ENCODE data around the gene OGFR. TPM values are rescaled to one million over a fixed set of nuclear protein-coding genes. Genes with fewer than 3 reads are reported as not detected.
"Not testable (repeated sequence)": the region's sequence is repeated elsewhere in the genome, so short reads cannot be mapped to it uniquely, and the experiment has no call there.

Gene OGFR
- total RNA-seq, 1 donor from 2014 or later: 56.4 TPM

DNA sequence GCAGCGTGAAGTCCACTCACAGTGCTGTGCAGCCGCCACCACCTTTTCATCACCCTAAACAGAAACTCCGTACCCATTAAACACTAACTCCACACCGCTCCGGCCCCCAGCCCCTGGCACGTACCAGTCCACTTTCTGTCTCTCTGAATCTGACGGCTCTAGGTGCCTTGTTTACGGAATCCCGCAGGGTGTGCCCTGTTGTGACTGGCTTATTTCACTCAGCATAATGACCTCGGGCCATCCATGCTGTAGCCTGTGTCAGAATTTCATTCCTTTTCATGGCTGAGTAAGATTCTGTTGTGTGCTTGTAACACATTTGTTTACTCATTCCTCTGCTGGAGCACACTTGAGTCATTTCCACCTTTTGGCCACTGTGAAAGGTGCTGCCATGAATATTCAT, 39.0 kb downstream of the OGFR start:
- peaks cover 2% of the 10 kb centered on the region for H3K36me3 Mint-ChIP-seq (ENCODE audit: low read depth)
- H3K4me3 Mint-ChIP-seq: no peak overlapping the region
- no peak for DNase-seq (ENCODE audit: low spot score)
- no peak overlapping the region for H3K27ac Mint-ChIP-seq
- H3K9me3 Mint-ChIP-seq: no peaks in the 10 kb centered on the region
- no peaks in the 10 kb centered on the region for H3K27me3 Mint-ChIP-seq (ENCODE audit: insufficient read depth)
- intact Hi-C loops (cut with micrococcal nuclease): no loop called here
- no peaks in the 10 kb centered on the region for H3K4me1 Mint-ChIP-seq (ENCODE audit: low read depth)

- DNase-seq (ENCODE audit: low spot score): no peak
- Mint-ChIP-seq H3K27ac (no peak overlapping the region), H3K4me3 (no peak overlapping the region), H3K36me3 (ENCODE audit: low read depth) (peaks cover 2% of the 10 kb centered on the region), H3K27me3 (ENCODE audit: insufficient read depth) (no peaks in the 10 kb centered on the region), H3K4me1 (ENCODE audit: low read depth) (no peaks in the 10 kb centered on the region), H3K9me3 (no peaks in the 10 kb centered on the region)
- intact Hi-C loops (cut with micrococcal nuclease): no loop called here
Measured at GRCh38 chr20:62844182-62844581, 39.5 kb downstream of the OGFR start.

- H3K9me3 Mint-ChIP-seq: no peaks in the 10 kb centered on the region
- intact Hi-C loops (cut with micrococcal nuclease): no loop called here
- H3K27me3 Mint-ChIP-seq (ENCODE audit: insufficient read depth): no peaks in the 10 kb centered on the region
- DNase-seq (ENCODE audit: low spot score): no peak
- H3K27ac Mint-ChIP-seq: no peak overlapping the region
- no peaks in the 10 kb centered on the region for H3K4me1 Mint-ChIP-seq (ENCODE audit: low read depth)
- peaks cover 2% of the 10 kb centered on the region for H3K36me3 Mint-ChIP-seq (ENCODE audit: low read depth)
- no peak overlapping the region for H3K4me3 Mint-ChIP-seq
Measured at GRCh38 chr20:62845416-62846160, 41.0 kb downstream of the OGFR start.

DNA sequence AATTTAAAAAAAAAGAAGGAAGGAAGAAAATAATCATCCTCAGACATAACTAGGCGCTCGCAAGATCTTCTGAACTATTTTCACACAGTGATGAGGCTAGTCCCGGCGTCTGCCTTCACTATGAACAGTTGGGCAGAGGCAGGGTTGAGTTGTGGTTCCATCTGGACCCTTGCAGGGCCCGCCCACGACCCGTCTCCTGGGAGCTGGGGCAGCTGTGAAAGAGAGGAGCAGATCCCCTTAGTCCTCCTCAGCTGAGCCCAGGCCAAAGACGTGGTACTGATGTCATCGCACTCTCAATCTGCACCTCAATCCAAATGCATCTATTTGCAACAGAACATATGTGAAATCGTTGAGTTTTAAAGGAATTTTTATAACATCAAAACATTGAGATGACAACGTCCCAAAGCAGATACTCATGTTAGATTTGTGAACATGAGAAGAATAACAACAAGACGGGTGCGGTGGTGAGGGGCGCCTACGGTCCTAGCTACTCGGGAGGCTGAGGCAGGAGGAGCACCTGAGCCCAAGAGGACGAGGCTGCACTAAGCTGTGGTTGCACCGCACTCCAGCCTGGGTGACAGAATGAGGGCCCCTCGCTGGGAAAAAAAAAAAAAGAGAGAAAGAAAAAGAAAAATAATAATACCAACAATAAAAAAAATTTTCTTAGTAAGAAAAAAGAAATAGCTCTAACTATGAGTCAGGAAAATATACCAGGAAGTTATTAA, 41.7 kb downstream of the OGFR start:
- H3K27ac Mint-ChIP-seq: no peak overlapping the region
- DNase-seq (ENCODE audit: low spot score): no peak
- H3K36me3 Mint-ChIP-seq (ENCODE audit: low read depth): peaks cover 2% of the 10 kb centered on the region
- intact Hi-C loops (cut with micrococcal nuclease): no loop called here
- H3K4me3 Mint-ChIP-seq: no peak overlapping the region
- peaks cover under 1% of the 10 kb centered on the region for H3K4me1 Mint-ChIP-seq (ENCODE audit: low read depth)
- H3K27me3 Mint-ChIP-seq (ENCODE audit: insufficient read depth): no peaks in the 10 kb centered on the region
- H3K9me3 Mint-ChIP-seq: no peaks in the 10 kb centered on the region

DNA sequence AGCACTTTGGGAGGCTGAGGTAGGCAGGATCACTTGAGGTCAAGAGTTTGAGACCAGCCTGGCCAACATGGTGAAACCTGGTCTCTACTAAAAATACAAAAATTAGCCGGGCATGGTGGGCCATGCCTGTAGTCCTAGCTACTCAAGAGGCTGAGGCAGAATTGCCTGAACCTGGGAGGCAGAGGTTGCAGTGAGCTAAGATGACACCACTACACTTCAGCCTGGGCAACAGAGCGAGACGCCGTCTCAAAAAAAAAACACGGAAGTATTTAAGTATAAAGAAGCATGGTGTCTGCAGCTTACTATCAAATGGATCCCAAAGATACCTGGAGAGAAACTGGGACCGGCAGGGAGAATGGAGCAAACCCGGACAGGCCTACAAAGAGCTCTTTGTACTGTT, 44.3 kb downstream of the OGFR start:
- H3K9me3 Mint-ChIP-seq; H3K27me3 Mint-ChIP-seq (ENCODE audit: insufficient read depth); DNase-seq (ENCODE audit: low spot score); H3K4me3 Mint-ChIP-seq; intact Hi-C loops (cut with micrococcal nuclease); H3K27ac Mint-ChIP-seq; H3K4me1 Mint-ChIP-seq (ENCODE audit: low read depth); H3K36me3 Mint-ChIP-seq (ENCODE audit: low read depth): not testable (repeated sequence)

DNA sequence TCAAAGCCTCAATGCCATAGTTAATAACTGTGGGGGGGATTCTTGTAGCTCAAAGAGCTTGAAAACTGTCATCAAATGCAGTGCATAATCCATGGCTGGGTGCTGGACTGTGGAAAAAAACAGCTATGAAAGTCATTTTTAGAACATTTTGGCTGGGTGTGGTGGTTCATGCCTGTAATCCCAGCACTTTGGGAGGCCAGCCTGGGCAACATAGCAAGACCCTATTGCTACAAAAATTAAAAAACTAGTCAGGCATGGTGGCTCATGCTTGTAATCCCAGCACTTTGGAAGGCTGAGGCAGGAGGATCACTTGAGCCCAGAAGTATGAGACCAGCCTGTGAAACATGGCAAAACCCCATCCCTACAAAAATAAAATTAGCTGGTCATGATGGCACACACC, 44.8 kb downstream of the OGFR start:
- Mint-ChIP-seq H3K27me3 (ENCODE audit: insufficient read depth) (no peaks in the 10 kb centered on the region), H3K4me3 (no peak overlapping the region), H3K9me3 (no peaks in the 10 kb centered on the region)

GRCh38 chr20:62850333-62850974, 45.8 kb downstream of the OGFR start:
- H3K9me3 Mint-ChIP-seq: no peaks in the 10 kb centered on the region
- H3K27ac Mint-ChIP-seq: no peak overlapping the region
- H3K36me3 Mint-ChIP-seq (ENCODE audit: low read depth): peaks cover 11% of the 10 kb centered on the region
- no peak for DNase-seq (ENCODE audit: low spot score)
- intact Hi-C loops (cut with micrococcal nuclease): no loop called here
- H3K4me1 Mint-ChIP-seq (ENCODE audit: low read depth): peaks cover 4% of the 10 kb centered on the region
- H3K4me3 Mint-ChIP-seq: no peak overlapping the region
- no peaks in the 10 kb centered on the region for H3K27me3 Mint-ChIP-seq (ENCODE audit: insufficient read depth)

More for the DNA sequence above, 44.8 kb downstream of the OGFR start:
- intact Hi-C loops (cut with micrococcal nuclease): no loop called here
- Mint-ChIP-seq H3K36me3 (ENCODE audit: low read depth) (peaks cover 11% of the 10 kb centered on the region), H3K4me1 (ENCODE audit: low read depth) (peaks cover 4% of the 10 kb centered on the region), H3K27ac (no peak overlapping the region)
- DNase-seq (ENCODE audit: low spot score): no peak

DNA sequence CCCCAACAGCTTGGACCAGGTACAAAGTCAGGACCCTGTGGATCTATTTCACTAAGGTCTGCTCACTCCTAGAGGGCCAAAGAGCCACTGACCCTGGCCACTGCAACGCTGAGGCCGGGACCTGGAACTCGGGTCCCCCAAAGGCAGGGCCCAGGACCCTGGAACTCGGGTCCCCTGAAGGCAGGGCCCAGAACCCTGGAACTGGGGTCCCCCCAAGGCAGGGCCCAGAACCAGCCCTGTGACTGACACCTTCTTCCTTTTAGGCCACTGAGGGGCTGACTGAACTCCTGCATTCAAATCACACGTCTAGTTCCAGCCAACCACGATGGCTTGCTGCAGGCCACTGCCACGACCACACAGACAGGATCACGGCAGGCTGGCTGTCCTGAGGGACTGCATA, 47.6 kb downstream of the OGFR start:
- no peak for DNase-seq (ENCODE audit: low spot score)
- intact Hi-C loops (cut with micrococcal nuclease): no loop called here
- peaks cover 14% of the 10 kb centered on the region for H3K36me3 Mint-ChIP-seq (ENCODE audit: low read depth)
- no peaks in the 10 kb centered on the region for H3K27me3 Mint-ChIP-seq (ENCODE audit: insufficient read depth)
- no peaks in the 10 kb centered on the region for H3K9me3 Mint-ChIP-seq
- peaks cover 4% of the 10 kb centered on the region for H3K4me1 Mint-ChIP-seq (ENCODE audit: low read depth)
- no peak overlapping the region for H3K4me3 Mint-ChIP-seq
- H3K27ac Mint-ChIP-seq: no peak overlapping the region

DNA sequence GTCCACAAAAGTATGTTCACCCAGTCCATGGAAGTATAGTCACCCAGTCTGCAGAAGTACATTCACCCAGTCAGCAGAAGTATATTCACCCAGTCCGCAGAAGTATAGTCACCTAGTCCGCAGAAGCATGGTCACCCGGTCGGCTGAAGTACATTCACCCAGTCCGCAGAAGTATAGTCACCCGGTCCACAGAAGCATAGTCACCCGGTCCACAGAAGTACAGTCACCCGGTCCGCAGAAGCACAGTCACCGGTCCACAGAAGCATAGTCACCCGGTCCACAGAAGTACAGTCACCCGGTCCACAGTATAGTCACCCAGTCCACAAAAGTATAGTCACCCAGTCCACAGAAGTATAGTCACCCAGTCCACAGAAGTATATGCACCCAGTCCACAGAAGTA, 48.2 kb downstream of the OGFR start:
- intact Hi-C loops (cut with micrococcal nuclease): no loop called here
- Mint-ChIP-seq H3K27ac (no peak overlapping the region), H3K9me3 (no peaks in the 10 kb centered on the region), H3K4me1 (ENCODE audit: low read depth) (peaks cover 4% of the 10 kb centered on the region), H3K36me3 (ENCODE audit: low read depth) (peaks cover 17% of the 10 kb centered on the region), H3K4me3 (no peak overlapping the region), H3K27me3 (ENCODE audit: insufficient read depth) (no peaks in the 10 kb centered on the region)
- DNase-seq (ENCODE audit: low spot score): no peak

- peaks cover 20% of the 10 kb centered on the region for H3K36me3 Mint-ChIP-seq (ENCODE audit: low read depth)
- H3K4me1 Mint-ChIP-seq (ENCODE audit: low read depth); intact Hi-C loops (cut with micrococcal nuclease); H3K4me3 Mint-ChIP-seq; H3K27me3 Mint-ChIP-seq (ENCODE audit: insufficient read depth); DNase-seq (ENCODE audit: low spot score); H3K9me3 Mint-ChIP-seq; H3K27ac Mint-ChIP-seq: not testable (repeated sequence)
Measured at GRCh38 chr20:62853304-62853703, 48.7 kb downstream of the OGFR start.

DNA sequence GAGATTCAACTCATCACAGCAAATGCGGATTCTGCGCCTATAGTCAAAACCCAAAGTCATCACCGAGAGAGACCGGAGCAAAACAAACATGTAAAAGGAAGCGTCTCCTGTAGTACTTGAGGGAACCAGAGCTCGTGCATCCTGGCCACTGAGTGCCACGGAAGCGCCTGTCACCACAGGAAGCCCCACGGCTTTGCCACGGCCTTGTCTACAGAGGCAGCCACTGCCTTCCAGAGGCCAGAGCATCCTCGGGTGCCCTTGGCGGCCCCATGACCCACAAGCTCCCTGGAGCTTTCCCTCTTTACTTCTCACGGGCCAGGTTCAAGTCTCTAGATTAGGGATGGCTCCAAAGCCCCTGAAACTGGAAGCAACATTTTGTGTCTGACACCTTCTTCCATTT, 49.5 kb downstream of the OGFR start:
- Mint-ChIP-seq H3K9me3 (no peaks in the 10 kb centered on the region), H3K36me3 (ENCODE audit: low read depth) (peaks cover 20% of the 10 kb centered on the region), H3K27ac (no peak overlapping the region), H3K27me3 (ENCODE audit: insufficient read depth) (peaks cover 5% of the 10 kb centered on the region), H3K4me3 (no peak overlapping the region), H3K4me1 (ENCODE audit: low read depth) (peaks cover 4% of the 10 kb centered on the region)
- no peak for DNase-seq (ENCODE audit: low spot score)
- intact Hi-C loops (cut with micrococcal nuclease): no loop called here

- Mint-ChIP-seq H3K36me3 (ENCODE audit: low read depth) (peaks cover 20% of the 10 kb centered on the region), H3K4me1 (ENCODE audit: low read depth) (peaks cover 6% of the 10 kb centered on the region), H3K27ac (no peak overlapping the region), H3K9me3 (no peaks in the 10 kb centered on the region), H3K27me3 (ENCODE audit: insufficient read depth) (peaks cover 12% of the 10 kb centered on the region), H3K4me3 (no peak overlapping the region)
- DNase-seq (ENCODE audit: low spot score): no peak
- intact Hi-C loops (cut with micrococcal nuclease): no loop called here
Measured at GRCh38 chr20:62855120-62855519, 50.5 kb downstream of the OGFR start.

DNA sequence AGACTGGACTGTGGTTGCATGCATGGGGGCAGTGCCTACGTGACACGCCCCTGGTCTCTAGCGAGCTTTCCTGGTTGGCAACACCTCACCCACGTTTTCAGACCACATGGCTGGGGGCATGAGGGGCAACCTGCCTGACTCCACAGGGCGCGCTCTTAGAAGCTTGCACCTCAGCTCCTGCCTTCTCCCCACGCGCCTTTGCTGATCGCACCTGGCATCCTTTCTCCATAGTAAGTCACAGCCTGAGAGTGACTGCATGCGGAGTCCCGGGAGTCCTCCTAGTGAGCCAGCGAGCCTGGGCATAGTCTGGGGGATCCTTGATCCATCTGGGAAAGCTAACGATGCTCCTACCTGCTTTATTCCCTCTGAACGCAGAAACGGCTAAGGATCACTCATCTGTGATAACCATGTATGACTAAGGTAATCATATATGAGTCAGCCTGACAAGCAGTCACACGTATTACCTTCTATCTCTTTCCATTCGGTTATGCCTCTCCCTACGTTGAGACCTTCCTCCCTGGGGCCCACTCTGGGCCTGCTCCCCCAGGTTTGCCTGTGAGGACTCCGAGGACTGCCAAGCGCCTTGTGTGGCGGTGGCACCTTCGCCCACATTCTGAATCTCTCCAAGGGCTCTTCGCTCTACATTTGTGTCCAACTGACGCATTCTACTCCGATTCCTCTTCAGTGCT, 52.4 kb downstream of the OGFR start:
- H3K4me3 Mint-ChIP-seq: no peak overlapping the region
- H3K36me3 Mint-ChIP-seq (ENCODE audit: low read depth): peaks cover 20% of the 10 kb centered on the region
- DNase-seq (ENCODE audit: low spot score): no peak
- peaks cover 6% of the 10 kb centered on the region for H3K4me1 Mint-ChIP-seq (ENCODE audit: low read depth)
- no peaks in the 10 kb centered on the region for H3K9me3 Mint-ChIP-seq
- H3K27ac Mint-ChIP-seq: no peak overlapping the region
- intact Hi-C loops (cut with micrococcal nuclease): no loop called here
- peaks cover 18% of the 10 kb centered on the region for H3K27me3 Mint-ChIP-seq (ENCODE audit: insufficient read depth)

Data from activated T-helper 1 cell treated with anti-CD3 and anti-CD28 coated beads, Interleukin-12 subunit alpha, Interleukin-12 subunit beta, Interleukin-2, Interleukin-4 antibody, amounts not matched to agents 30 ng/mL and 10 ng/mL and 1 ng/mL, durations not matched to agents 14 hours and 24 hours and 36 hours (primary cell).